Mammary epithelial cell (primary cell): Measurements from ENCODE around the gene LENG1.
"Not testable (repeated sequence)": the region's sequence is repeated elsewhere in the genome, so short reads cannot be mapped to it uniquely, and the experiment has no call there.

ENCODE experiments used
- EZH2 ChIP-seq: IDR thresholded peaks from 2 replicates; pipeline ENCODE4 v1.6.1; 2012; ENCODE audit warnings: low read length, inconsistent platforms, borderline replicate concordance
- TF ChIP-seq, protein P1 (sequence below), 2 donors: IDR thresholded peaks in 1 of 2; conservative IDR thresholded peaks in 1 of 2; 2 replicates each; pipeline ENCODE4 v1.5.1; 2011 to 2012; ENCODE audit warnings: inconsistent platforms in 2 of 2, low read length in 2 of 2, mild to moderate bottlenecking in 2 of 2, control low read depth in 1 of 2, low read depth in 1 of 2; ENCODE audit not compliant: insufficient read depth in 1 of 2; ENCODE audit errors: extremely low read depth in 1 of 2

DNA sequence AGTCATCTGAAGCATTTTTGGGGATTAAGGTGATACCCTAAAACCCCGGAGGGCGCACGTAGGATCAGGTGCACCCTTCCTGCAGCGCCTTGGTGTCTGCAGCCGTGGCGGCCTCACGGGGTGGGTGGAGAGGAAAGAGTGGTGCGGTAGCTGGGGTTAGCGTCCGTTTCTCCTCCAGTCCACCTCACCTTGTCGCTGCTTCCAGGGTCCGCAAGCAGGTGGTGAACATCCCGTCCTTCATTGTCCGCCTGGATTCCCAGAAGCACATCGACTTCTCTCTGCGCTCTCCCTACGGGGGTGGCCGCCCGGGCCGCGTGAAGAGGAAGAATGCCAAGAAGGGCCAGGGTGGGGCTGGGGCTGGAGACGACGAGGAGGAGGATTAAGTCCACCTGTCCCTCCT is 47.7 kb upstream of the LENG1 start:
- TF ChIP-seq, protein P1, sequence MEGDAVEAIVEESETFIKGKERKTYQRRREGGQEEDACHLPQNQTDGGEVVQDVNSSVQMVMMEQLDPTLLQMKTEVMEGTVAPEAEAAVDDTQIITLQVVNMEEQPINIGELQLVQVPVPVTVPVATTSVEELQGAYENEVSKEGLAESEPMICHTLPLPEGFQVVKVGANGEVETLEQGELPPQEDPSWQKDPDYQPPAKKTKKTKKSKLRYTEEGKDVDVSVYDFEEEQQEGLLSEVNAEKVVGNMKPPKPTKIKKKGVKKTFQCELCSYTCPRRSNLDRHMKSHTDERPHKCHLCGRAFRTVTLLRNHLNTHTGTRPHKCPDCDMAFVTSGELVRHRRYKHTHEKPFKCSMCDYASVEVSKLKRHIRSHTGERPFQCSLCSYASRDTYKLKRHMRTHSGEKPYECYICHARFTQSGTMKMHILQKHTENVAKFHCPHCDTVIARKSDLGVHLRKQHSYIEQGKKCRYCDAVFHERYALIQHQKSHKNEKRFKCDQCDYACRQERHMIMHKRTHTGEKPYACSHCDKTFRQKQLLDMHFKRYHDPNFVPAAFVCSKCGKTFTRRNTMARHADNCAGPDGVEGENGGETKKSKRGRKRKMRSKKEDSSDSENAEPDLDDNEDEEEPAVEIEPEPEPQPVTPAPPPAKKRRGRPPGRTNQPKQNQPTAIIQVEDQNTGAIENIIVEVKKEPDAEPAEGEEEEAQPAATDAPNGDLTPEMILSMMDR (conservative IDR thresholded peaks at IDR 0.05 in 1 of 2, IDR thresholded peaks at IDR 0.05 in 1 of 2; ENCODE audit: extremely low read depth in 1 of 2, insufficient read depth in 1 of 2, low read depth in 1 of 2, low read length in 2 of 2), result not testable (repeated sequence)
- not testable (repeated sequence) for TF ChIP-seq EZH2
